ENCODE measurements around the gene CTRB1. TPM values are rescaled to one million over a fixed set of nuclear protein-coding genes. Genes with fewer than 3 reads are reported as not detected.

The CTRB1 gene
- polyA plus RNA-seq, 2 of the 4 experiments (the other 2 are of a cell fraction): not detected

- Histone ChIP-seq H3K4me1 (no peaks in the 10 kb centered on the region), H3K4me3 (no peak overlapping the region), H3K9me3 (no peaks in the 10 kb centered on the region), H3K27ac (no peak overlapping the region), H3K4me2 (no peak overlapping the region)
- ChIA-PET CTCF (interaction anchor here (0.6 to 10.4 kb wide), 9 partner anchors 19 to 348 kb away, joined by 3 to 158 read pairs (median 3); no protein-coding TSS in a partner anchor), POLR2A (no interaction called here)
- no peak for TF ChIP-seq TFCP2L1 (CRISPR knock-in tag; IDR thresholded peaks at IDR 0.05)
- TF ChIP-seq JUNB (IDR thresholded peaks at IDR 0.05): no peak
- TF ChIP-seq RNF2 (IDR thresholded peaks at IDR 0.05; ENCODE audit: borderline replicate concordance, low read depth): no peak
- TF ChIP-seq MAFK (IDR thresholded peaks at IDR 0.05; ENCODE audit: partially characterized antibody): no peak
- TF ChIP-seq CHD2 (IDR thresholded peaks at IDR 0.05; ENCODE audit: low read length, partially characterized antibody): no peak
- TF ChIP-seq FOXS1 (CRISPR knock-in tag; IDR thresholded peaks at IDR 0.05): no peak
- TF ChIP-seq SREBF2 (IDR thresholded peaks at IDR 0.05): no peak
- no peak for TF ChIP-seq SMC3 (IDR thresholded peaks at IDR 0.05)
- TF ChIP-seq ATOH8 (CRISPR knock-in tag; IDR thresholded peaks at IDR 0.05; ENCODE audit: low read depth): no peak
- no peak for TF ChIP-seq KDM5A (IDR thresholded peaks at IDR 0.05)
- no peak for TF ChIP-seq ZFP36 (IDR thresholded peaks at IDR 0.05; ENCODE audit: borderline replicate concordance, partially characterized antibody)
- no peak for TF ChIP-seq REST (IDR thresholded peaks at IDR 0.05)
- WGBS (ENCODE audit: missing lambda C conversion rate): 90% methylated on average over 13 of the region's 13 CpGs
- DNase-seq (ENCODE audit: low read depth in 1 of 2, low spot score in 1 of 2) (no peak), ATAC-seq (no peak), FAIRE-seq (no peak)
Observed at GRCh38 chr16:75202069-75202590, 16.7 kb upstream of the CTRB1 start.

- no peak overlapping the region for H3K27ac ChIP-seq
- WGBS (ENCODE audit: missing lambda C conversion rate): 87% methylated on average over 12 of the region's 12 CpGs
- no peaks in the 10 kb centered on the region for H3K9me3 ChIP-seq
- FAIRE-seq (no peak), DNase-seq (ENCODE audit: low read depth in 1 of 2, low spot score in 1 of 2) (no peak), ATAC-seq (no peak)
- ChIA-PET CTCF (interaction anchor here (1.2 to 10.4 kb wide), 4 partner anchors 18 to 198 kb away, joined by 3 to 158 read pairs (median 63); no protein-coding TSS in a partner anchor), POLR2A (no interaction called here)
- H3K4me1 ChIP-seq: no peaks in the 10 kb centered on the region
- no peak for TF ChIP-seq CBX8 (IDR thresholded peaks at IDR 0.05)
- no peak overlapping the region for H3K4me2 ChIP-seq
- H3K4me3 ChIP-seq: no peak overlapping the region
Observed at GRCh38 chr16:75203096-75203495, 15.7 kb upstream of the CTRB1 start.

GRCh38 chr16:75203667-75204409 is 14.9 kb upstream of the CTRB1 start:
- 73% methylated on average over 13 of the region's 13 CpGs for WGBS (ENCODE audit: missing lambda C conversion rate)
- Histone ChIP-seq H3K27ac (no peak overlapping the region), H3K4me2 (no peak overlapping the region), H3K4me1 (no peaks in the 10 kb centered on the region), H3K4me3 (no peak overlapping the region), H3K9me3 (no peaks in the 10 kb centered on the region)
- no peak for DNase-seq (ENCODE audit: low read depth in 1 of 2, low spot score in 1 of 2)
- TF ChIP-seq MYC (IDR thresholded peaks at IDR 0.05; ENCODE audit: borderline replicate concordance, low read length) (no peak), MAX (IDR thresholded peaks at IDR 0.05) (no peak), ZC3H11A (IDR thresholded peaks at IDR 0.05) (no peak), HOXB13 (CRISPR knock-in tag; IDR thresholded peaks at IDR 0.05; ENCODE audit: low read depth) (no peak), HES2 (IDR thresholded peaks at IDR 0.05) (no peak), HOXA7 (CRISPR knock-in tag; IDR thresholded peaks at IDR 0.05) (no peak), KDM1A (IDR thresholded peaks at IDR 0.05; ENCODE audit: low read depth) (no peak), NPAS2 (CRISPR knock-in tag; IDR thresholded peaks at IDR 0.05; ENCODE audit: borderline replicate concordance) (no peak), MAFK (IDR thresholded peaks at IDR 0.05; ENCODE audit: partially characterized antibody) (no peak), CHD4 (IDR thresholded peaks at IDR 0.05; ENCODE audit: borderline replicate concordance) (no peak), RNF2 (IDR thresholded peaks at IDR 0.05; ENCODE audit: borderline replicate concordance, low read depth) (no peak), RCOR1 (IDR thresholded peaks at IDR 0.05; ENCODE audit: low read depth, low read length) (no peak), EP300 (IDR thresholded peaks at IDR 0.05) (no peak)
- POLR2A ChIA-PET: no interaction called here
- CTCF ChIA-PET: interaction anchor here (0.6 to 10.4 kb wide), 5 partner anchors 11 to 198 kb away, joined by 3 to 158 read pairs (median 3); no protein-coding TSS in a partner anchor
- FAIRE-seq: no peak
- ATAC-seq: no peak

Measured in A549 (cell line).